NCI-H2029 (cell line): Measurements from ENCODE around the gene TASP1.
"Not testable (repeated sequence)": the region's sequence is repeated elsewhere in the genome, so short reads cannot be mapped to it uniquely, and the experiment has no call there.

Experiments used
- DNase-seq: peaks from one replicate; lab custom pipeline; 2025; lab: John Stamatoyannopoulos, UW

TASP1 gene

GRCh38 chr20:13638496-13639149, at the start of gene TASP1:
TASP1 (minus strand) TSS chr20:13638932; CDS start chr20:13630078, 8,854 bp downstream.
- DNase-seq: peak; percentile 99

GRCh38 chr20:13687815-13688214, 49.1 kb upstream of the TASP1 start:
- no peak for DNase-seq

- no peak for DNase-seq
These were observed 46.9 kb upstream of the TASP1 start for GRCh38 chr20:13685623-13686022.

- DNase-seq: no peak
These were observed 46.0 kb upstream of the TASP1 start for GRCh38 chr20:13684566-13685222.

- no peak for DNase-seq
These were observed 45.1 kb upstream of the TASP1 start for GRCh38 chr20:13683833-13684232.

- DNase-seq: no peak
These were observed 42.8 kb upstream of the TASP1 start for GRCh38 chr20:13681248-13682125.

GRCh38 chr20:13678944-13679343, 40.2 kb upstream of the TASP1 start:
- DNase-seq: no peak

GRCh38 chr20:13677241-13677640, 38.5 kb upstream of the TASP1 start:
- DNase-seq: no peak

GRCh38 chr20:13676682-13677081, 38.0 kb upstream of the TASP1 start:
- DNase-seq: no peak

GRCh38 chr20:13672690-13673089, 34.0 kb upstream of the TASP1 start:
- DNase-seq: no peak

GRCh38 chr20:13671916-13672378, 33.2 kb upstream of the TASP1 start:
- no peak for DNase-seq

- no peak for DNase-seq
These were observed 32.8 kb upstream of the TASP1 start for GRCh38 chr20:13671512-13671911.

GRCh38 chr20:13670160-13670559, 31.4 kb upstream of the TASP1 start:
- DNase-seq: no peak

GRCh38 chr20:13665709-13666395, 27.1 kb upstream of the TASP1 start:
- DNase-seq: peak; percentile 55

GRCh38 chr20:13661070-13661685, 22.4 kb upstream of the TASP1 start:
- DNase-seq: no peak

- no peak for DNase-seq
These were observed 20.6 kb upstream of the TASP1 start for GRCh38 chr20:13659288-13659687.

- DNase-seq: not testable (repeated sequence)
These were observed 19.3 kb upstream of the TASP1 start for GRCh38 chr20:13658060-13658459.

- no peak for DNase-seq
These were observed 18.1 kb upstream of the TASP1 start for GRCh38 chr20:13656721-13657368.

- no peak for DNase-seq
These were observed 15.8 kb upstream of the TASP1 start for GRCh38 chr20:13654463-13655023.

GRCh38 chr20:13650474-13650873, 11.7 kb upstream of the TASP1 start:
- DNase-seq: no peak
